ENCODE measurements around the gene UBE2J2.

DNA sequence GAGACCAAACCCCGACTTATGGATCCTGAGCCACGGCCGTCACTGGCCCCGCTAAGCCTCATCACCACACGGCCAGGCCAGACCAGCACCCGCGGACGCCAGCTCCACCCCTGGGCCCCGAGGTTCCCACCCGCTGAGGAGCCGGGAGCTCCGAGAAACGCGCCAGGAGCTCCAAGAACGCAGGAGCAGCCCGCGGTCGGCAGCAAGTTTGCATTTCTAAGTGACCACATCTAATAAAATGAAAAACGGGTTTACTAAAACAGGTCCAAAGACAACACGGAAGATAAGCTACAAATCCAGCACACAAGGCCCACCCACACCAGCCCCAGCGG lies 19.0 kb downstream of the UBE2J2 start:
- TF ChIP-seq, protein P1, sequence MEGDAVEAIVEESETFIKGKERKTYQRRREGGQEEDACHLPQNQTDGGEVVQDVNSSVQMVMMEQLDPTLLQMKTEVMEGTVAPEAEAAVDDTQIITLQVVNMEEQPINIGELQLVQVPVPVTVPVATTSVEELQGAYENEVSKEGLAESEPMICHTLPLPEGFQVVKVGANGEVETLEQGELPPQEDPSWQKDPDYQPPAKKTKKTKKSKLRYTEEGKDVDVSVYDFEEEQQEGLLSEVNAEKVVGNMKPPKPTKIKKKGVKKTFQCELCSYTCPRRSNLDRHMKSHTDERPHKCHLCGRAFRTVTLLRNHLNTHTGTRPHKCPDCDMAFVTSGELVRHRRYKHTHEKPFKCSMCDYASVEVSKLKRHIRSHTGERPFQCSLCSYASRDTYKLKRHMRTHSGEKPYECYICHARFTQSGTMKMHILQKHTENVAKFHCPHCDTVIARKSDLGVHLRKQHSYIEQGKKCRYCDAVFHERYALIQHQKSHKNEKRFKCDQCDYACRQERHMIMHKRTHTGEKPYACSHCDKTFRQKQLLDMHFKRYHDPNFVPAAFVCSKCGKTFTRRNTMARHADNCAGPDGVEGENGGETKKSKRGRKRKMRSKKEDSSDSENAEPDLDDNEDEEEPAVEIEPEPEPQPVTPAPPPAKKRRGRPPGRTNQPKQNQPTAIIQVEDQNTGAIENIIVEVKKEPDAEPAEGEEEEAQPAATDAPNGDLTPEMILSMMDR (IDR thresholded peaks at IDR 0.05 in 8 of 11, conservative IDR thresholded peaks at IDR 0.05 in 3 of 11), result no peak
- TF ChIP-seq POLR2A (IDR thresholded peaks at IDR 0.05), result no peak

Measured in spleen (tissue), 7 donors.